WTC11 (cell line): ENCODE measurements around the gene TAS2R46.

Source experiments
- ATF1 ChIP-seq: sonication (generic); formaldehyde crosslinking; IDR thresholded peaks from 2 replicates; pipeline ENCODE4 v1.8.1; 2023; ENCODE audit warnings: mild to moderate bottlenecking, moderate library complexity, missing genetic modification reagents
- CTCF ChIP-seq: fragments of 200-600 bp; IDR thresholded peaks from 2 replicates; pipeline ENCODE4 v1.8.0; 2022; ENCODE audit warnings: antibody characterized with exemption
- JUN ChIP-seq: sonication (generic); formaldehyde crosslinking; IDR thresholded peaks from 2 replicates; pipeline ENCODE4 v1.8.0; 2023; ENCODE audit warnings: mild to moderate bottlenecking, missing genetic modification reagents
- TCF7 ChIP-seq: sonication (generic); formaldehyde crosslinking; IDR thresholded peaks from 2 replicates; pipeline ENCODE4 v1.8.0; 2022; ENCODE audit warnings: mild to moderate bottlenecking, low read depth, missing genetic modification reagents, moderate library complexity

- no peak for TF ChIP-seq CTCF
- TF ChIP-seq JUN (CRISPR knock-in tag): no peak
- TF ChIP-seq ATF1: no peak
- TF ChIP-seq TCF7 (CRISPR knock-in tag): no peak
Measured at GRCh38 chr12:11070999-11071398, 8.9 kb upstream of the TAS2R46 start.
